AG09319 (cell line): ENCODE measurements around the gene PTPRJ.

Experiments used
- DNase-seq: peaks from one replicate; pipeline ENCODE4 v3.0.0-alpha.2; 2010; ENCODE audit warnings: low read depth; ENCODE audit errors: extremely low read depth
- CTCF ChIP-seq: IDR thresholded peaks from 2 replicates; pipeline ENCODE4 v1.5.1; 2011; ENCODE audit warnings: low read depth, mild to moderate bottlenecking, inconsistent platforms, low read length, moderate library complexity

PTPRJ gene

GRCh38 chr11:48150213-48150612, 169.9 kb downstream of the PTPRJ start:
- no peak for TF ChIP-seq CTCF
- DNase-seq, result no peak

GRCh38 chr11:48154151-48154550, 173.8 kb downstream of the PTPRJ start:
- no peak for DNase-seq
- no peak for TF ChIP-seq CTCF

GRCh38 chr11:48161951-48162884, 181.9 kb downstream of the PTPRJ start:
- DNase-seq, result no peak
- TF ChIP-seq CTCF, result no peak

DNA sequence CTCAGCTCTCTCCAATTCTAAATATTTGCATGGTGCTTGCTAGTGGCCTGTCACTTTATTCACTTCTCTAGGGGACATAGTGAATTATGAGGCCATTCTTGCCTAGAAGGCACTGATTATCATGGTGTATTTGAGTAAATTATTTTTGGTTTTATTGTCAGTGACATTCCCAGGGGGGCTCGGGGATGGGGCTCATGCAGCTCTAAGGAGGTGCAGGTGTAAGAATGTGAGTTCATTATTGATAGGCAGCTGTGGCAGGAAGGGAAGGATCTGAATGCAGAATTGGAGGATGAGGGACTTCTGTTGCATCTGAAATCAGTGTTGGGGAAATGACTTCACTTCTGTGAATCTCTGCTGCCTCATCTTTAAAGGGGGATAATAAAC, 182.5 kb downstream of the PTPRJ start:
- DNase-seq, result no peak
- TF ChIP-seq CTCF, result no peak

DNA sequence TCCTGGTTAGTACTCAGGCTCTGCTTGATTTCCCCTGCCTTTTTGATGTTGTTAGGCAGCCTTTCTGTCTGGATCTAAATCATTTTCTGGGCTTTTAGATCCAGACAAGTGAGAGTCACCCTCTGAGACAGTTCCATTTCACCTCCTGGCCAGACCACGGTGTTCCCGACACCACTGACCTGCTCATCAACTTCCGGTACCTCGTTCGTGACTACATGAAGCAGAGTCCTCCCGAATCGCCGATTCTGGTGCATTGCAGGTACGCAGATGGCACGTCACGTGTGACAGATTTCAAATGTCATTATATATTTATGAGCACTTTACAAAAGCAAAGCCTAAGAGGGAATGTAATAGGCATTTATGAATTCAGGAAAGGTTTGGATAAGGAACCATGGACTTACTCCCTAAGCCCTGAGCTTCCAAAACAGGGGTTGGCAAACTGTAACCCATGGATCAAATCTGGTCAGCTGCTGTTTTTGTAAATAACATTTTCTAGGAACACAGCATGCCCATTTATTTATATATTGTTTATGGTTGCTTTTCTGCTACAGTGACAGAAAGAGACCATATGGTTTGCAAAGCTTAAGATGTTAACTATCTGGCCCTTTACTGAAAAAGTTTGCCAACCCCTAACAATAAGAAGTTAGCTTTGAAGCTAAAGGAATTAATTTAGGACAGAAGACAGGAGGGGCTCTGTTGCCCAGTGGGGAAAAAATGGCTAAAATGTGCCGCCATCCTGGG, 183.2 kb downstream of the PTPRJ start:
- no peak for DNase-seq
- no peak for TF ChIP-seq CTCF

GRCh38 chr11:48164836-48165235, 184.5 kb downstream of the PTPRJ start:
- no peak for DNase-seq
- TF ChIP-seq CTCF, result no peak

DNA sequence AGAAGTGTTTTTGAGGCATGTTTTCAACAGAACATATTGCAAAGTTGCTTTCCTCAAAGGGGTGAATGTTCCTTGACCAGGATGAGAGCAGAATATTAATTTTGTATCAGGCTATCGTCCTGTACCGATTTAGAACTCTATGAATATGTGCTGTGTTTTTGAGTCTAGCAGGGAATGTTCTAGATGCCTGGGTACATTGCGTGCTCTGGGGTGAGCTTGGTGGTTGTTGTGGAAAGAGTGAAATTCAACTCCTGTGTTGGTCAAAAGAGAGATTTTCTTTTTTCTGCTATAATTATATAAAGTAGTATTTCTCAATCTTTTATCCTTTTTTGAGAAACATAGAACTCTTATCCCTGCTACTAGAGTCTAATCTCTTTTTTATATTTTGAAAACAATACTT, 185.1 kb downstream of the PTPRJ start:
- DNase-seq, result no peak
- TF ChIP-seq CTCF, result no peak
